Cardiac fibroblast (primary cell): Measurements from ENCODE around the gene LRIG1.
A peak's percentile ranks its signal among the peaks of the same experiment; 100 is the strongest.
"Not testable (repeated sequence)": the region's sequence is repeated elsewhere in the genome, so short reads cannot be mapped to it uniquely, and the experiment has no call there.

Source experiments
- DNase-seq, 2 donors: peaks; one replicate each; pipeline versions ENCODE4 v3.0.0 to v3.0.0-alpha.2; 2010; ENCODE audit warnings: low read depth in 2 of 2
- H3K4me3 ChIP-seq, 2 donors: replicated peaks in 1 of 2; 1 replicate in 1 of 2; 2 replicates in 1 of 2; pipeline ENCODE4 v1.5.1; 2011; ENCODE audit warnings: low read depth in 2 of 2, low read length in 2 of 2, mild to moderate bottlenecking in 2 of 2, moderate library complexity in 1 of 2
- CTCF ChIP-seq: IDR thresholded peaks from one replicate; pipeline ENCODE4 v1.5.1; 2011; ENCODE audit warnings: low read depth, mild to moderate bottlenecking, low read length, inconsistent platforms

Gene LRIG1

GRCh38 chr3:66426135-66426534 lies 74.7 kb downstream of the LRIG1 start:
- DNase-seq = no peak
- H3K4me3 ChIP-seq = no peak overlapping the region
- no peak for TF ChIP-seq CTCF

DNA sequence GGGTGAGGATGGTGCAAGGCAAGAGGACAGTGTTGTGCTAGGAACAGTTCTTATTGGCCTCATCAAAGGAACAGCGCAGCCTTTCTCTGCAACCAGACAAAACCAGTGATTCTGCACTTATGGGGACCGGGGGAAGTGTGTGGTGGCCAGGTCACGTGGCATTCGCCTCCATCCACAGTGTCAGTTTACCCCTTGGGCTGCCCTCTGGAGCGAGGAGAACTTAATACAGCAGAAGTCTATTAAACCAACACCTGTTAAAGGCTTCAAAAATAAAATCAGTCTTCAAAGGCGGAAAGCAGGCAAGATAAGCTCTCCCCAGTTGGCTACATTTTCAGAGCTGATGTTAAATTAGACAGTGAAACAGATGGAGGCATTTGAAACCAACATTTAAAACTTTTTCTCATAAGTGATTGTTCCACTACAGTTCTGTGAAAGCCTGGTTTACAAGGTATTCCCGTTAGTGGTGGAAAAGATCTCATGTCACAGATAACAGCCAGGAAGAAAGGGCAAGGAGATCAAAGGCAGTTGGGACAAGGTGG lies 75.2 kb downstream of the LRIG1 start:
- DNase-seq = no peak
- no peak overlapping the region for H3K4me3 ChIP-seq
- TF ChIP-seq CTCF = no peak

DNA sequence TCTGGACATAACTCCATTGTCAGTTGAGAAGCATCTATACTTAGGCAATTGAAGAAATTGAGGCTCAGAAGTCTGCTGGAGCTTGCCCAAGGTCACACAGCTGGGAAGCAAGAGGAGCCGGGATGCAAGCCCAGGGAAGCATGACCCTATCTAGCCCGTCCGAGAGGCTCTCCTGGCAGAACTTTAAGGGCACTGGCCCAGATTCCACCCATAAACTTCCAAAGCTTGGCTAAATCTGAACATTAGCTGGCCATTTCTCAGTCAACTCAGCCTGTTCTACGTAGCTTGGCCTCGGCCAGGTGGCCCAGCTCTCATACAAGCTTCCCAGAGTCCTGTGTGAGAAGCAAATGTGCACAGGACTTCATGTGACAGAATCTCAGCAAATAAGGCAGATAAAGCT lies 75.8 kb downstream of the LRIG1 start:
- H3K4me3 ChIP-seq = no peak overlapping the region
- TF ChIP-seq CTCF = no peak
- DNase-seq = no peak

GRCh38 chr3:66423791-66424190 lies 77.0 kb downstream of the LRIG1 start:
- TF ChIP-seq CTCF = no peak
- peak; percentile 65 to 86 for DNase-seq
- no peak overlapping the region for H3K4me3 ChIP-seq

DNA sequence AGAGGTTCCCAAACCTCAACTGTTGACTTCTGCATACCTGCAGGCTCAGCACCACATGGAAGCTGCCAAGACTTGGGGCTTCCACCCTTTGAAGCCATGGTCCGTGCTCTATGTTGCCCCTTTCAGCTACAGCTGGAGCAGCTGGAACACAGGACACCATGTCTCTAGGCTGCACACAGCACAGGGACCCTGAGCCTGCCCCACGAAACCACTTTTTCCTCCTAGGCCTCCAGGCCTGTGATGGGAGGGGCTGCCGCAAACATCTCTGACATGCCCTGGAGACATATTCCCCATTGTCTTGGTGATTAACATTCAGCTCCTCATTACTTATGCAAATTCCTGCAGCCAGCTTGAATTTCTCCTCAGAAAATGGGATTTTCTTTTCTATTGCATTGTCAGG lies 78.9 kb downstream of the LRIG1 start:
- DNase-seq, H3K4me3 ChIP-seq: not testable (repeated sequence)

GRCh38 chr3:66421144-66421543 lies 79.7 kb downstream of the LRIG1 start:
- not testable (repeated sequence) for H3K4me3 ChIP-seq, DNase-seq

DNA sequence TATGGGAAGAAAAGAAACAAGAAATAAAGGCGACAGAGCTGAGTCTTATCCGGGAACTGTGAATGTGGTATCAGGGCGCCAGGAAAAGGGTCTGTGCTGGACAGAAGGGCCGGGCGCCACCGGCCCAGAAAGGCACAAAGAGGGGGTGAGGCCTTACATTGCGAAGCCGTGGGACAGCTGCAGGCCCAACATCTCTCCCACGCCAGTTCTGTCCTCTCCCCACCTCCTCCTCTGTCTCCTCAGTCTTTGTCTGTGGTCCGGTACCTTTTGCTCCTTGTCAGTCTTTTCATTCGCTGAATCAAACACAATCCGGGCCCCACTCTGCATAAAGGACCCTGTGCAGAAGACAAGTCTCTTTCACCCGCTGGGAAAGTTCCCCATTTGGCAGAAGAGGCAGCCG lies 81.8 kb downstream of the LRIG1 start:
- TF ChIP-seq CTCF = no peak
- no peak overlapping the region for H3K4me3 ChIP-seq
- DNase-seq = no peak

DNA sequence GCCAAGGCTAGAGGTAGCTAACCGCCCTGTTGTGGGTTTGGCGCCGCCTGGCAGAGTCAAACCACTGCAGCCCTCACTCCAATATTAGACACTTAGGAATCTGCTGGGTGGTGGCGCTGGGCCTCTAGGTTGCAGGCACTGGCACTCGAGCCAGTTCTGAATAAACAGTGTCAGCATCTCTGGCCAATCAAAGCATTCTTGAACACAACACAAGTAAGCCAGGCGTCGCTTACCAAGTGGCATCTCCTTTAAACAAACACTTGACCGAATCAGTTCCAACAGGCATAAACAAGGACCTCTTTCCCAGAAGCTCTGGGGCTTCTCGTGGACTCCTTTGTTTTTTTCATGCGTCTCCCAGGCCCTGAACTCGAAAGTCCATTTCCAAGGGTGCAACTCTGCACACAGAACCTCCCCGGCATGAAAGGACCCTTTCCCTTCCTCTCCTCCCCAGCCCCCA lies 82.3 kb downstream of the LRIG1 start:
- DNase-seq = no peak
- H3K4me3 ChIP-seq = no peak overlapping the region
- TF ChIP-seq CTCF = no peak
